ENCODE measurements around the gene CASP7. TPM values are rescaled to one million over a fixed set of nuclear protein-coding genes. Genes with fewer than 3 reads are reported as not detected.

Gene CASP7
- total RNA-seq, result 100 to 1,000 TPM in 1 of 2 donors, 10 to 100 TPM in 1; 76.9 to 139 TPM

DNA sequence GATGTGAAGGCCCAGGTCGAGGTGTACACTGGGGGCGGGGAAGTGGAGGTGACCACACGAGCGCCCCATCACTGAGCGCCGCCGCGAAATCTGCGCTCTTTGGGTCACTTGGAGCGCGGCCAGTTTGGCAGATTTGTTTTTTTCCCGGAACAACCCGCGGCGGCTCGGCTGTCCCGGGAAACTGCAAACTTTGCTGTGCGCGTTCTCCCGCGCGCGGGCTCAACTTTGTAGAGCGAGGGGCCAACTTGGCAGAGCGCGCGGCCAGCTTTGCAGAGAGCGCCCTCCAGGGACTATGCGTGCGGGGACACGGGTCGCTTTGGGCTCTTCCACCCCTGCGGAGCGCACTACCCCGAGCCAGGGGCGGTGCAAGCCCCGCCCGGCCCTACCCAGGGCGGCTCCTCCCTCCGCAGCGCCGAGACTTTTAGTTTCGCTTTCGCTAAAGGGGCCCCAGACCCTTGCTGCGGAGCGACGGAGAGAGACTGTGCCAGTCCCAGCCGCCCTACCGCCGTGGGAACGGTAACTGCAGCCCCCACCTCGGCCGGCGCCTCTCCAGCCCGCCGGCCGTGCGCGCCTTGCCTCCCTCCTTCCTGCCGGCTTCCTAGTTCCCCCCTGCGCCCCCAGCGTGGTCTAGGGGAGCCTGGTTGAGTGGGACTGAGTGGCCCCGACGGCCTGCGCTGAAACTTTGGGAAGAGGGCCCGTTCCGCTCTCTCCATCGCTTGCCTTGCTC lies at the start of gene CASP7:
TSS of gene CASP7 (plus strand) at position 450 of the 727 bp plus-strand sequence. CDS start 17,582 bp downstream, outside the sequence.
- H3K27me3 ChIP-seq, result no peaks in the 10 kb centered on the region
- H3K36me3 ChIP-seq, result no peaks in the 10 kb centered on the region
- intact Hi-C loops (cut with DNase I), result no loop called here
- peak within 1 kb of the TSS; percentile 97 for H3K27ac ChIP-seq
- TF ChIP-seq, protein P1, sequence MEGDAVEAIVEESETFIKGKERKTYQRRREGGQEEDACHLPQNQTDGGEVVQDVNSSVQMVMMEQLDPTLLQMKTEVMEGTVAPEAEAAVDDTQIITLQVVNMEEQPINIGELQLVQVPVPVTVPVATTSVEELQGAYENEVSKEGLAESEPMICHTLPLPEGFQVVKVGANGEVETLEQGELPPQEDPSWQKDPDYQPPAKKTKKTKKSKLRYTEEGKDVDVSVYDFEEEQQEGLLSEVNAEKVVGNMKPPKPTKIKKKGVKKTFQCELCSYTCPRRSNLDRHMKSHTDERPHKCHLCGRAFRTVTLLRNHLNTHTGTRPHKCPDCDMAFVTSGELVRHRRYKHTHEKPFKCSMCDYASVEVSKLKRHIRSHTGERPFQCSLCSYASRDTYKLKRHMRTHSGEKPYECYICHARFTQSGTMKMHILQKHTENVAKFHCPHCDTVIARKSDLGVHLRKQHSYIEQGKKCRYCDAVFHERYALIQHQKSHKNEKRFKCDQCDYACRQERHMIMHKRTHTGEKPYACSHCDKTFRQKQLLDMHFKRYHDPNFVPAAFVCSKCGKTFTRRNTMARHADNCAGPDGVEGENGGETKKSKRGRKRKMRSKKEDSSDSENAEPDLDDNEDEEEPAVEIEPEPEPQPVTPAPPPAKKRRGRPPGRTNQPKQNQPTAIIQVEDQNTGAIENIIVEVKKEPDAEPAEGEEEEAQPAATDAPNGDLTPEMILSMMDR (IDR thresholded peaks at IDR 0.05), result no peak
- peaks cover 4% of the 10 kb centered on the region for H3K4me1 ChIP-seq
- peak within 1 kb of the TSS; percentile 70 for H3K4me3 ChIP-seq
- DNase-seq, result peak; percentile 89
- H3K9me3 ChIP-seq, result no peaks in the 10 kb centered on the region
- H3K9ac ChIP-seq (ENCODE audit: low read depth in 2 of 2, low read length in 2 of 2), result peak within 1 kb of the TSS; percentile 97 to 99

DNA sequence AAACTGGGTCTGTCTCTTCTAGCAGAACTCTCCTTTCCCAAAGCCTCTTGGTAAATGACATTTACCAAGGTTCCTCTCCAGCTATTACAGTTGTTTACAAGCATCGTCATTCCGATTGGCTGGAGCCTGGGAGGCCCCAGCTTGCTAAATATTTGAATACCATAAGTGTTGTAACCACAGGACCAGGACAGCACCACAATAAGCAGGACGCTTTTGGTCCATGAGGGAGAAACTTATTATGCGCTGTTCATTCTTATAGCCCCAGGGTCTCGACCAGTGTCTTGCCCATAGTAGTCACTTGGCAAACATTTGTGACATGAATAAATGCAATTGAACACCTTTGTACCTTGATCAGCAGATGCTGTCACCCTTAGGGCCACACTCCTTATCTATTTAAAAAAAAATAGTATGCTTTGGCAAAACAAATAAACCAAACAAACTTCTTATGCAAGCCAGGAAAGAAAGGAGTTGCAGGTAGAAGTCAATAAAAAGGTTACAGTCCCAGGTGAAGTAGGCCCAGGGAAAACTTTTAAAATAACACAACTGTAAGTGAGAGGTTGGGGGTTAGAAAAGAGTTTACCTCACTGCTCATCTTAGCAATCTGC lies 48.7 kb upstream of the CASP7 start:
- H3K9ac ChIP-seq (ENCODE audit: low read depth in 2 of 2, low read length in 2 of 2), result no peak overlapping the region
- TF ChIP-seq, protein P1 (IDR thresholded peaks at IDR 0.05), result no peak
- no peak overlapping the region for H3K4me3 ChIP-seq
- no peak overlapping the region for H3K27ac ChIP-seq
- no peaks in the 10 kb centered on the region for H3K9me3 ChIP-seq
- peaks cover 13% of the 10 kb centered on the region for H3K4me1 ChIP-seq
- DNase-seq, result no peak
- no peaks in the 10 kb centered on the region for H3K36me3 ChIP-seq
- H3K27me3 ChIP-seq, result no peaks in the 10 kb centered on the region
- intact Hi-C loops (cut with DNase I), result no loop called here

DNA sequence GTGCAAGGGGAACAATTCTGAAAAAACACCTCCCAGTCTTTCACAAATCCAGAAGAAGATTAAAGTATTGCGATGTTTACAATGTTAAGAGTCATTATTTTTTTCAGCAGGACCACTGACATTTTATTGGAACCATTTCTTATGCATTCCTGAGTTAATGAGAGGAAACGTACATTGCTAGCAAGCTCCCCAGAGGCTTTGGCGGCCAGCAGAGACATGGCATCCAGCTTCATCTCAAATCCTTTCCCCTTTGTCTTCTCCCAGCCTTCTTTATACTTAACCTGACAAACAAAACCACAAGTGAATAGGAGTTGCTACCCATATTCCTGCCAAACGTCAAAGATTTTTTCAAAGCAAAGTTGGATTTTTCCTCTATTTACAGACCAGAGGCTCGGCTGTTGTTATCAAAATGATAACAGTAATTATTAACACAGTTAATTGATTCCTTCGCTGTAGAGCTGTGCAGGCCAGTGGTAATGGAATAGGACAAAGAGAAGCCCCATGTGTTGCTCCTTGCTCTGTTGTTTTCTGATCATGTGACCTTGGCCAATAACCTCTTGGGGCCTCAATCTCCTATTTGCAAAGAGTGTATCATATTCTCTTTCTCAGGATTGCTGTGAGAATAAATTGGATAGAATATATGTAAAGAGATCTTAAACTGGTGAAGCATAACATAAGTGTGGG lies 47.9 kb upstream of the CASP7 start:
- peaks cover 13% of the 10 kb centered on the region for H3K4me1 ChIP-seq
- H3K9me3 ChIP-seq, result no peaks in the 10 kb centered on the region
- intact Hi-C loops (cut with DNase I), result no loop called here
- no peak overlapping the region for H3K27ac ChIP-seq
- no peaks in the 10 kb centered on the region for H3K36me3 ChIP-seq
- H3K9ac ChIP-seq (ENCODE audit: low read depth in 2 of 2, low read length in 2 of 2), result no peak overlapping the region
- no peak for DNase-seq
- TF ChIP-seq, protein P1 (IDR thresholded peaks at IDR 0.05), result no peak
- no peak overlapping the region for H3K4me3 ChIP-seq
- no peaks in the 10 kb centered on the region for H3K27me3 ChIP-seq

DNA sequence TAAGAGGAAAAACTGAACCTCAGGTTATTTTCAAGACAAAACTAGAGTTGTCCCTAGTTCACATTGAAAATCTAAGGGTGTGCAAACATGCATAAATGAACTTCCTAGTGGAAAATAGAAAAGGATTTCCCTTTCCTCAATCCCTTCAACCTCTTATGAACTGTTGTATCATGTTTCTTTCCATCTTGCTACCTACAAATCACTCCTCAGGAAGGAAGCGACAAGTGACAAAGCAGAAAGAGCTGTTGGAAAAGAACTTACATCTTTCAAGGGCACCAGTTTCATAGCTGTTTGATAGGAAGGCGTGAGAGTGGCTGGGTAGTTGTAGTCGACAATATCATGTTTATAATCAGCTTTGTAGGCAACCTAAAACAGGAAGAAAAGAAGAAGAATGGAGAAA lies 39.7 kb upstream of the CASP7 start:
- Histone ChIP-seq H3K4me3 (no peak overlapping the region), H3K27ac (no peak overlapping the region), H3K27me3 (no peaks in the 10 kb centered on the region), H3K9ac (ENCODE audit: low read depth in 2 of 2, low read length in 2 of 2) (no peak overlapping the region), H3K4me1 (no peaks in the 10 kb centered on the region), H3K9me3 (no peaks in the 10 kb centered on the region), H3K36me3 (no peaks in the 10 kb centered on the region)
- TF ChIP-seq, protein P1 (IDR thresholded peaks at IDR 0.05), result no peak
- intact Hi-C loops (cut with DNase I), result no loop called here
- no peak for DNase-seq

DNA sequence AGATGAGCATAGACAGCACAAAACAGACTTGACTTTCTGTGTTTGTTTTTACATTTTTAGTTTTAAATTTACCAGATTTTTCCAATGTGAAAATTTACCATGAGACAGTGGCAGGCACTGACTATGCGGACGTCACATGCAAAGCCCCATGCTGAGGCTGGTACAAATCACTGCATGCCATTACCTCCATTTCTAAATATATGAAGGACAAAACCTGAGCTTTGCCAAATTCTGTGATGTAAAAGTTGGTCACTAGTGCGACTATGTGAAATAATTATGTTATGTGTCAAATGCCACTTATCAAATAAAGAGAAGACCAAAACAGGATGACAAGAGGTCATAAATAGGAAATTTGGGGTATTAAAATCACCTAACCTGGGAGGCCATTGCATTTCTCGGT lies 38.0 kb upstream of the CASP7 start:
- no peak overlapping the region for H3K4me3 ChIP-seq
- DNase-seq, result no peak
- TF ChIP-seq, protein P1 (IDR thresholded peaks at IDR 0.05), result no peak
- no peaks in the 10 kb centered on the region for H3K36me3 ChIP-seq
- no peak overlapping the region for H3K9ac ChIP-seq (ENCODE audit: low read depth in 2 of 2, low read length in 2 of 2)
- intact Hi-C loops (cut with DNase I), result no loop called here
- no peak overlapping the region for H3K27ac ChIP-seq
- no peaks in the 10 kb centered on the region for H3K4me1 ChIP-seq
- no peaks in the 10 kb centered on the region for H3K27me3 ChIP-seq
- no peaks in the 10 kb centered on the region for H3K9me3 ChIP-seq

Measured in colonic mucosa (tissue), 4 donors.